Measurements from ENCODE around the gene B3GNT8.
A peak's percentile ranks its signal among the peaks of the same experiment; 100 is the strongest.
"Not testable (repeated sequence)": the region's sequence is repeated elsewhere in the genome, so short reads cannot be mapped to it uniquely, and the experiment has no call there.

The B3GNT8 gene

DNA sequence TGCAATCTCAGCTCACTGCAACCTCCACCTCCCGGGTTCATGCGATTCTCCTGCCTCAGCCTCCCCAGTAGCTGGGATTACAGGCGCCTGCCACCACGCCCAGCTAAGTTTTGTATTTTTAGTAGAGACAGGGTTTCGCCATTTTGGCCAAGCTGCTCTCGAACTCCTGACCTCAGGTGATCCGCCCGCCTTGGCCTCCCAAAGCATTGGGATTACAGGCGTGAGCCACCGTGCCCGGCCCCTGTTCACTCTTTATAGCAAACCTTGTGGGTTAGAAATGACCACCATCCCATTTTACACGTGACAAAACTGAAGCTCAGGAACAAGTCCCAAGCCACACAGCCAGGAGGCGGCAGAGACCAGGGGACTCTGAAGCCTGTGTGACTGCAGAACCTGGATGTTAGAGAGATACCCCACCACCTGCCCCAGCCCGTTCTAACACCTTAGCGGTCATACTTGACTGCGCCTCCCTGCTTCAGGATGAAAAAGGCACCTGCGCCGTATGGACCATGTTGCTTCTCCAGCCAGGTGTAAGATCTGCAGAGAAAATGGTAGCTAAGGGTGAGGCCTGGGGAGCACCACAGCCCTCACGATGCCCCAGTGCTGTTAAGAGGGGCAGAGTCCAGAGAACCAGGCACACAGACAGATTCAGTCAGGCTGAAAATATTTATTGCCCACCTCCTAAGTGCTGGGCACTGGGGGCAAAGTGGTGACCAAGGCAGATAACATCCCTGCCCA, 8.9 kb upstream of the B3GNT8 start:
- no peak for DNase-seq

- DNase-seq = not testable (repeated sequence)
Measured at GRCh38 chr19:41435376-41435775, 8.2 kb upstream of the B3GNT8 start.

- no peak for DNase-seq
Measured at GRCh38 chr19:41434450-41434849, 7.3 kb upstream of the B3GNT8 start.

DNA sequence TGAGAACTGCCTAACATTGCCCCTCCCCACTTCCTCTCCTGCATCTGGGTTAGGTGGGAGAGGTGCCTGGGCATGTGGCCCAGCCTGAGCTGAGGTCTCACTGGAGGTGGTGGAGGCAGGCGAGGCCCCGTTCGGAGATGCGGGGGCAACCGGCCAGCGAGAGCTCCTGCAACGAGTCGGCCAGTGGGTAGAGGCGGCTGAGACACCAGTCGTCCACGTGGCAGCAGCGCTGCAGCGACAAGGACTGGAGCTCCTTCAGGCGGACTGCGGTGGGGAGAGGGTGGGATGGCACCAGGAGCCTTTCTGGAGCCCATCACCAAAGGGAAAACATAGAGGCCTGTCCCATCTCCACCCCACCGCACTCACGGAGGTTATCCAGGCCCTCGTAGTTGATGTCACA, 6.0 kb upstream of the B3GNT8 start:
- DNase-seq = no peak

DNA sequence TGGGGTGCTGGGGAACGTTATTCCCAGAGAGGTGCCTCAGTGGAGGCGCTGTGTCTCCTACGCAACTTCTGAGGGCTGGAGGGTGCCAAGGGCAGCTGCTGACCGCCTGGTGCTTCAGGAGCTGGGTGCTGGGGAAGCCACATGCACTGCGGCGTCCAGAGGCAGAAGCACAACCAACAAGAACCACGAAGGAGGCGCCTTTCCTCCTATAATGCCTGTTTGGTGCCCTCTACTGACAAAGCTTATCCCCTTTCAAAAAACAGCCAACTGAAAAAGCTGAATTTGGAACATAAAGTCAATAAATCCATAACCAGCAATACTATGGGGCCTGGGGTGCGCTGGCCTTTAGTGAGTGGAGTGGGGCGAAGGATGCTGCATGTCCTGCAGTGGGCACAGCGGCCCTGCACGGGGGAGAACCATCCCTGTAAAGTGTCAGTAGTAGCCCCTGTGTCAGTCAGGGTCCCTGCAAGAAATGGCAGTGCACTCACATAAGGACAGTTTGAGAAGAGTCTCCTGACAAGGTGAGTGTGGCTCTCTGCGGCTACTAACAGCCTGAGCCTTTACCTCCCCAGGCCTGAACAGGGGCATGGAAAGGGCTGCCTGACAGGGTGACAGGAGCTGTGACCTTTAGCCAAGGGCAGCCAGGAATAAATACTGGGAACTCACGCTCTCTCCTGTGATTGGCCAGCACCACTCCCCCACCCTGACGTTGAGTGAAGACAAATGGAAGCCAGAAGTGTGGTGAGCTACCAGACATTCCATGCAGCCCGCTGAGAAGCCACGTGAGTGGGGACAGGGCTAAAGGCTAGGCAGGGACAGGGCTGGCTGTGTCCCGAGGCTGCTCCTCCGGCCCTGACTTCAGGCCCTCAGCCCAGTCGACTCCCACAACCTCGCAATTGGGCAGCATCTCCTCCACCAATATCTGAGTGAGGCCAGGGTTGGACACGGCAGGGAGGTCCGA, 4.5 kb upstream of the B3GNT8 start:
- DNase-seq = no peak

- DNase-seq = no peak
Measured at GRCh38 chr19:41430922-41431321, 3.7 kb upstream of the B3GNT8 start.

DNA sequence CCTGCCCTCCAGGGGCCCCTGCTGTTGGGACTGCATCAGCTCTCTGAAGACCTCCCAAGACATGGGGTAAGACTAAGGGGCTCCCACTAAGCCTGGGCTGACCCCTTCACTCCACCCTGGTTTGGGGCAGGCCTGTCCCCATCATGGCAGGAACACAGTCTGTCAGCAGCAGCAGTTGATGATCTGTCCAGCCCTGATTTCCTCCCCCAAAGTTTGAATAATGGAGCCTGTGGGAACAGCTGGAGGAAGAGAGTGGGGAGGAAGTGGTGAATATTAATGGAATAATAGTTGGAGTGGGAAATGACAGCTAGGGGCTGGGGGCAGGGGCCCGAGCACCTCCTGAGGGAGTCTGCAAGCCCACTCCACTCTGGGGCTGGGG, 1.3 kb upstream of the B3GNT8 start:
- no peak for DNase-seq

DNA sequence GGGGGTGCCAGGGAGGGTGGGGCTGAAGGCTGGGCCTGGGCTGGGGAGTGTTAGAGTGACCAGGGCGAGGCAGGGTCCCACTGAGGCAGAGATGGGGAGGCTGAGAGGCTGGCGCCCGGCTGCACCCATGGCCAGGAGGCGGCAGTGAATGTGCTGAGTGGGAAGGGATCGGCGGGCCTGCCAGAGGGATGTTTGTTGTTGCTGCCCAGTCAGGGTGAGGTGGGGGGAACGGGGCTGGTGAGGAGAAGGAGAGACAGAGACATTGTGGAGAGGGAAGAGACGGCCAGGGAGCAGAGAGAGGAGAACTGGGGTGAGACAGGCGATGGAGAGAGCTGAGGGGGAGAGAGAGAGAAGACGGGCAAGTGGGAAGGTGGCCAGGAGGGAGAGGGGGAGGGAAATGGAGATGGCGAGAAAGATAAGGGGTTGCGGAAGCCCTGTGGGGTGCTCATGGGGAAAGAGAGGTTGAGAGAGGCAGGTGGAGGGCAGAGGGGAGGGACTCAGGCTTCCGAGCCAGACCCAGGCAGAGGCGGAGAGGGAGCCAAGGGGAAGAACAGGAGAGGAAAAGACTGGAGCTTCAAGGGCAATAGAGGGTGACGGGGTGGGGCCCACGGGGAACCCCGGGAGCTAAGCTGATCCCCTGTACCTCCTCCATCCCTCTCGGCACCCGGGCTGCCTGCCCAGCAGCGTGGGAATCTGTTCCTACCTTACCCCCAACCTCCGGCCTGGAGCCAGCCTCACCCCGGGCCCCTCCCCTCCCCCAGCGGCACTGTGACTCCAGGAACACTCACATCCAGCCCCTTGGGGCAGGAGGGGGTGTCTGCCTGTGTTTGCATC, 690 bp upstream of the B3GNT8 start:
- DNase-seq = peak; percentile 39

DNA sequence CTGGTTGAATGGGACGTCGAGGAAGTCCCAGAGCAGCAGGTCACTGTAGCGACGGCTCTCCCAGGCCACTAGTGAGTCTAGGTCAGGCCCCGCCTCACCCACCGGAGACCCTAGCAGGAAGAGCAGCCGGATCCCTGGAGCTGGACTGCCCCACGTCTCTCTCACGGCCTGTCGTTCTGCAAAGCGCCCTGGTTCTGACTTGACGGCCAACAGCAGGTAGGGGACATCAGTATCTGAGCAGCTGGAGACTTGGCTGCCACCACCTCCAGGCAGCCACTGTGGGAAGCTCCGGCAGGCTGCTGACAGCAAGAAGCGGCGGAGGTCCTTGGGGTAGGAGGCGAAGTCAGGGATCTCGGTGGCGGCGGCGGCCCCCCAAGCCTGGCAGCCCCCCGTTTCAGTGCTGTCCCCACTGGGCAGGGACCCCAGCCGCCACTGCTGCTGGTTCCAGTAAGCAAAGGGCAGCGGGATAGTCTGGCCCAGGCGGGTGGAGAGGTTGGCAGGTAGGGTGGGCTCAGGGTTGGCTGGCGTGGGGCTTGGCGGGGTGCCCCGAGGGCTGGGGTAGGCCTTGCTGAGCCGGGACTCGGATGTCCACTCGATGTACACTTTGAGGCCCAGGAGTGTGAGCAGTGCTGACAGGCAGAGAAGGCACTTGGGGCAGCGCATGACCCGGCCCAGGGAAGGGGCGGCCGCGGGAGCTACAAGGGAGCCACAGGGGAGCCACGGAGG, 895 bp downstream of the B3GNT8 start:
- DNase-seq = no peak

GRCh38 chr19:41425174-41426115, 1.7 kb downstream of the B3GNT8 start:
- no peak for DNase-seq

DNA sequence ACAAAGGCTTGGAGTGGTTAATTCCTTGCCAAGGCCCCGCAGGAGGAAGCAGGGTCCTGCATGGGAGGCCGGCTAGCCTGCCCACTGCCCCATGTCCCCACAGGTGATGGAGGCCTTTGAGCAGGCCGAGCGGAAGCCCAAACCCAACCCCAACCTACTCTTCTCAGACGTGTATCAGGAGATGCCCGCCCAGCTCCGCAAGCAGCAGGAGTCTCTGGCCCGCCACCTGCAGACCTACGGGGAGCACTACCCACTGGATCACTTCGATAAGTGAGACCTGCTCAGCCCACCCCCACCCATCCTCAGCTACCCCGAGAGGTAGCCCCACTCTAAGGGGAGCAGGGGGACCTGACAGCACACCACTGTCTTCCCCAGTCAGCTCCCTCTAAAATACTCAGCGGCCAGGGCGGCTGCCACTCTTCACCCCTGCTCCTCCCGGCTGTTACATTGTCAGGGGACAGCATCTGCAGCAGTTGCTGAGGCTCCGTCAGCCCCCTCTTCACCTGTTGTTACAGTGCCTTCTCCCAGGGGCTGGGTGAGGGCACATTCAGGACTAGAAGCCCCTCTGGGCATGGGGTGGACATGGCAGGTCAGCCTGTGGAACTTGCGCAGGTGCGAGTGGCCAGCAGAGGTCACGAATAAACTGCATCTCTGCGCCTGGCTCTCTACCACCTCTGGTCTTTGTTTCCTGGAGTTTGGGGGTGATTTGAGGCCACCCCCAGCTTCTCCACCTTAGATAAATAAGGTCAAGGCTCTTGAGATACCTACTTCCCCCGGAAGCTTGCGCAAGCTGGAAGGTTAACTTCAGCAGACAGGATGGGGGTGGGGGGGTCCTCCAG, 2.6 kb downstream of the B3GNT8 start:
- no peak for DNase-seq

GRCh38 chr19:41422955-41423354, 4.2 kb downstream of the B3GNT8 start:
- no peak for DNase-seq

DNA sequence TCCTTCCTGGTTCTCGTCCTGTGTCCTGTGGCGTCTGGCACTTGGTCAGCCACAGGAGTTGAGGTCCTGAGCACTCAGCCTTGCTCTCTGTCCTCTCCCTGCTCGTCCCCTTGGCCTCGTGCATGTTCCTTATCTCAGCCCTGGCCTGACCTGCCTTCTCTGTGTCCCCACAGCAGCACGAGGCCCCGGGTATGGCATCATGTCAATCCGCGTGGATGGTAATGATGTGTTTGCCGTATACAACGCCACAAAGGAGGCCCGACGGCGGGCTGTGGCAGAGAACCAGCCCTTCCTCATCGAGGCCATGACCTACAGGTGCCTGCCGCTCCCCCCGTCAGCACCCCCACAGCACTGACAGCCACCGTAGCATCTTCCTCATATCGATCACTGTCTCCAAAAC, 4.7 kb downstream of the B3GNT8 start:
- no peak for DNase-seq

GRCh38 chr19:41421973-41422372, 5.2 kb downstream of the B3GNT8 start:
- DNase-seq = no peak

GRCh38 chr19:41421314-41421713, 5.9 kb downstream of the B3GNT8 start:
- no peak for DNase-seq

DNA sequence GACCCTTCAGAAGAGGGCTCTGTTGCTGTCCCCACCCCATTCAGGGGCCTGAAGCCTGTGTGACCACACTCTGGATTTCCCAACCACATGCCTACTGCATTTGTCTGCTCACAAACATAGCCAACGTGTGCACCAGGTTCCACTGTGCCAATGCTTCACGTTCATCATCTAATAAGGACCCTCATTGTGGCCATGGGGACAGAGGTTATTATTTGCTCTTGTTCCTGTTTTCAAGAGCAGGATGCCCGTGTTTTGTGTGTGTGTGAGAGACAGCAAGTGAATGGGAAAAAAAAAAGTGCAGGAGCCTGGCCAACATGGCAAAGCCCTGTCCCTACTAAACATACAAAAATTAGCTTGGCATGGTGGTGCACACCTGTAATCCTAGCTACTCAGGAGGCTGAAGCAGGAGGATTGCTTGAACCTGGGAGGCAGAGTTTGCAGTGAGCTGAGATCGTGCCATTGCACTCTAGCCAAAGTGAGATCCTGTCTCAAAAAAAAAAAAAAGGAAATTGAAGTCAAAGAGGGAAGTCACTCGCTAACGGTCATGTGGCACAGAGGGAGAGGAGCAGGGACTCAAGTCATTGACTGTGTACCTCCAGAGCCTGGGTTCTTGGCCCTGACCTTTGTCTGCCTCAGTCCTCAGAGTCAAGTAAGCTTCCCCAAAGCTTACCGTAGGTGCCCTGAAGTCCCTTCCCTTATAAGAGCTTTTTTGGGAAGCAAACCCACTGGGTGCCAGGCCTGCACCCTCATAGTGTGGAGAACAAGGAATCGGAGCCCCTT, 6.9 kb downstream of the B3GNT8 start:
- no peak for DNase-seq

DNA sequence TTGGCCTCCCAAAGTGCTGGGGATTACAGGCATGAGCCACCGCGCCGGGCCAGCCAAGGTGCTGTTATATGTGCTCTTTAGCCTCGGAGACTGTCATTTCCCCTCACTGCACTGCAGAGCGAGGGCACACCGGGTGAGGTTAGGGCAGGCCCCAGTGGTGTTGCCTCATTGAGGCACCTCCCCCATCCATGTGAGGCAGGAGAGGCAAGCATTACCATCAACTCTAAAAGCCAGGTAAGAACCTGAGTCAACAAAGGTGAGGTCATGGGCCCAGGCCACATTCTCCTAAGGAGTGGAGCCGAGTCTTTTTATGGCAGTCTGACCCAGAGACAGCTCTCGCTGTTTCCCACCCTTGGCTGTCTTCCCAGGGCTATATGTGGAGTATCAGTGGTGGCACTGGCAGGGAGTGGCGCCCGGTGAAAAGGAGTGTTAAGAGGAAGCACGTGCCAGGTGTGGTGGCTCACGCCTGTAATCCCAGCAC, 10.9 kb downstream of the B3GNT8 start:
- DNase-seq = no peak

DNA sequence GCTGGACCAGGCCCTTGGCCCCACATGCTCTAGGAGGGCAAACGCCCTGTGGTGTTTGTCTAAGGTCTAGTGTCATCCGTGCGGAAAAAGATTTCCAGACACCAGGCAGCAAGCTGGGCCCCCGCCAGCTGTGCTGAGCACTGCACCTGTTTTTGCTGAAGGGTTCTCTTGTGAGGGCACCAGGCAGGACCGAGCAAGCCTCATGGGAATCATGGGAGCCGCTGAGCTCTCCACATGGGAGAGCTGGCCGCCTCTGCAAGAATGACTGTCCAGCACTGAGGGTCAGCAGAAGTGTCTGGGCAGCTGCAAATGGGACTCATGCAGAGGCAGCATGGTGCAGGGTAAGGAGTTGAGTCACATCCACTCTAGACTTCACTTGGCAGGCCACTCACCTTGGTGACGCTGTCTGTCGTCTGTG, 12.0 kb downstream of the B3GNT8 start:
- no peak for DNase-seq

GRCh38 chr19:41414461-41414860, 12.7 kb downstream of the B3GNT8 start:
- no peak for DNase-seq
